Measurements from ENCODE around the gene TRIM38. TPM values are rescaled to one million over a fixed set of nuclear protein-coding genes. Genes with fewer than 3 reads are reported as not detected.

The TRIM38 gene
- total RNA-seq, 1 experiment from 2014 or later, result 0.70 TPM

GRCh38 chr6:25916789-25917490 is 45.7 kb upstream of the TRIM38 start:
- H3K27me3 ChIP-seq (replicated peaks; ENCODE audit: control insufficient read depth, insufficient read depth, low read length), result no peaks in the 10 kb centered on the region
- no peaks in the 10 kb centered on the region for H3K27me3 Mint-ChIP-seq (ENCODE audit: insufficient read depth, unreplicated experiment)
- H3K27ac Mint-ChIP-seq (ENCODE audit: unreplicated experiment), result no peak overlapping the region
- H3K4me3 ChIP-seq (ENCODE audit: low read depth, low read length), result no peak overlapping the region
- intact Hi-C loops (cut with micrococcal nuclease; ENCODE audit: unreplicated experiment), result no loop called here
- BruUV-seq (replicated peaks), result no TSS peak
- ChIA-PET CTCF (no interaction called here), POLR2A (no interaction called here)
- TF ChIP-seq CTCF (IDR thresholded peaks at IDR 0.05; ENCODE audit: insufficient read depth in 1 of 2, low read depth in 1 of 2, low read length in 1 of 2, severe bottlenecking in 1 of 2, unreplicated experiment in 1 of 2), result no peak
- no peaks in the 10 kb centered on the region; the same call in 1 of the 2 replicates for H3K36me3 ChIP-seq (ENCODE audit: control insufficient read depth, insufficient read depth, low read length)
- peaks cover 11% of the 10 kb centered on the region for H3K4me1 Mint-ChIP-seq (ENCODE audit: low read depth, unreplicated experiment)
- H3K9me3 Mint-ChIP-seq (ENCODE audit: unreplicated experiment), result peaks cover 18% of the 10 kb centered on the region
- DNase-seq, result no peak
- no peak overlapping the region for H3K4me3 Mint-ChIP-seq (ENCODE audit: unreplicated experiment)
- H3K4me1 ChIP-seq, result no peaks in the 10 kb centered on the region
- no peaks in the 10 kb centered on the region for H3K36me3 Mint-ChIP-seq (ENCODE audit: insufficient read depth, unreplicated experiment)
- H3K9me3 ChIP-seq, result no peaks in the 10 kb centered on the region

DNA sequence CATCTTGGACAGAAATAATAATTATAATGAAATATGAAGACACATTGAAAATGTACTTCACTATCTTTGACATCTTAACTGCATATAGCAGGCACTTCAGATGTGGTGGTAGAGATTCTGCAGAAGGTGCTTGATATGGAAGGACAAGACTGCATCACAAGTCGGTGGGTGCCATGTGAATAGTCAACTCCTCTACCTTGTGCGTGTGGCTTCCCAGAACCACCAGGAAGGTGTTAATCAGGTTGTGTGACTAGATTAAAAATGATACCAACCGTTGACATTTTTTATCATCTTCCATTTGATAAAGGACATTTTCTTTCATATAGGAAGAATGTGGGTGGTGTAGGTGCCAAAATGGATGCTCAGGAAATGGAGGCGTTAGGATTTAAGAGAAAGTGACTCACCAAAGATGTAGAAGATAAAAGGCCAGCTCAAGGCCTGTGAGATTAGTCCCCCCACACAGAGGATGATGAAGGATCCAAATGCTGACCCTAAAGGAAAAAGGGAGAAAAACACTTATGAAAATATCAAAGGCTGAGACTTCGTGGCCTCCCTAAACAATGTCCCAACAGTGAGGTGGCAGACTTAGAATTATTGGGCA is 44.4 kb upstream of the TRIM38 start:
- TF ChIP-seq CTCF (IDR thresholded peaks at IDR 0.05; ENCODE audit: insufficient read depth in 1 of 2, low read depth in 1 of 2, low read length in 1 of 2, severe bottlenecking in 1 of 2, unreplicated experiment in 1 of 2), result no peak
- Histone ChIP-seq H3K27me3 (replicated peaks; ENCODE audit: control insufficient read depth, insufficient read depth, low read length) (no peaks in the 10 kb centered on the region), H3K9me3 (no peaks in the 10 kb centered on the region), H3K4me1 (no peaks in the 10 kb centered on the region), H3K36me3 (ENCODE audit: control insufficient read depth, insufficient read depth, low read length) (no peaks in the 10 kb centered on the region; the same call in 1 of the 2 replicates), H3K4me3 (ENCODE audit: low read depth, low read length) (no peak overlapping the region)
- DNase-seq, result no peak
- Mint-ChIP-seq H3K27me3 (ENCODE audit: insufficient read depth, unreplicated experiment) (no peaks in the 10 kb centered on the region), H3K4me1 (ENCODE audit: low read depth, unreplicated experiment) (peaks cover 11% of the 10 kb centered on the region), H3K36me3 (ENCODE audit: insufficient read depth, unreplicated experiment) (no peaks in the 10 kb centered on the region), H3K9me3 (ENCODE audit: unreplicated experiment) (peaks cover 10% of the 10 kb centered on the region), H3K27ac (ENCODE audit: unreplicated experiment) (no peak overlapping the region), H3K4me3 (ENCODE audit: unreplicated experiment) (no peak overlapping the region)
- POLR2A ChIA-PET, result no interaction called here
- CTCF ChIA-PET, result no interaction called here
- intact Hi-C loops (cut with micrococcal nuclease; ENCODE audit: unreplicated experiment), result no loop called here
- BruUV-seq (replicated peaks), result no TSS peak

GRCh38 chr6:25919657-25920056 is 42.9 kb upstream of the TRIM38 start:
- ChIA-PET CTCF (interaction anchor here (1.3 kb wide), 1 partner anchor 20 kb away, joined by 3 read pairs; no protein-coding TSS in a partner anchor), POLR2A (interaction anchor here (0.5 kb wide), 1 partner anchor 276 kb away, joined by 4 read pairs; no protein-coding TSS in a partner anchor)
- no TSS peak for BruUV-seq (replicated peaks)
- no peak overlapping the region for H3K27ac Mint-ChIP-seq (ENCODE audit: unreplicated experiment)
- H3K9me3 ChIP-seq, result no peaks in the 10 kb centered on the region
- H3K4me1 Mint-ChIP-seq (ENCODE audit: low read depth, unreplicated experiment), result no peaks in the 10 kb centered on the region
- no peak for TF ChIP-seq CTCF (IDR thresholded peaks at IDR 0.05; ENCODE audit: insufficient read depth in 1 of 2, low read depth in 1 of 2, low read length in 1 of 2, severe bottlenecking in 1 of 2, unreplicated experiment in 1 of 2)
- no peak for DNase-seq
- H3K27me3 ChIP-seq (replicated peaks; ENCODE audit: control insufficient read depth, insufficient read depth, low read length), result no peaks in the 10 kb centered on the region
- H3K4me3 ChIP-seq (ENCODE audit: low read depth, low read length), result no peak overlapping the region
- no peaks in the 10 kb centered on the region for H3K27me3 Mint-ChIP-seq (ENCODE audit: insufficient read depth, unreplicated experiment)
- no peak overlapping the region for H3K4me3 Mint-ChIP-seq (ENCODE audit: unreplicated experiment)
- H3K4me1 ChIP-seq, result no peaks in the 10 kb centered on the region
- intact Hi-C loops (cut with micrococcal nuclease; ENCODE audit: unreplicated experiment), result no loop called here
- no peaks in the 10 kb centered on the region for H3K9me3 Mint-ChIP-seq (ENCODE audit: unreplicated experiment)
- no peaks in the 10 kb centered on the region; the same call in 1 of the 2 replicates for H3K36me3 ChIP-seq (ENCODE audit: control insufficient read depth, insufficient read depth, low read length)
- H3K36me3 Mint-ChIP-seq (ENCODE audit: insufficient read depth, unreplicated experiment), result no peaks in the 10 kb centered on the region
